GM21528 (cell line): ENCODE results near the gene PIANP.

Experiments
- ATAC-seq: cut with Tn5 transposase; IDR thresholded peaks from one replicate; pipeline ENCODE4 v1.9.1; 2021; ENCODE audit warnings: mild to moderate bottlenecking, moderate library complexity; ENCODE audit not compliant: unreplicated experiment, low FRiP score

PIANP gene

GRCh38 chr12:6684609-6685008 is 16.0 kb downstream of the PIANP start:
- no peak for ATAC-seq

GRCh38 chr12:6676962-6677361 is 23.7 kb downstream of the PIANP start:
- no peak for ATAC-seq

- no peak for ATAC-seq
These were observed 28.5 kb downstream of the PIANP start for GRCh38 chr12:6672143-6672542.

DNA sequence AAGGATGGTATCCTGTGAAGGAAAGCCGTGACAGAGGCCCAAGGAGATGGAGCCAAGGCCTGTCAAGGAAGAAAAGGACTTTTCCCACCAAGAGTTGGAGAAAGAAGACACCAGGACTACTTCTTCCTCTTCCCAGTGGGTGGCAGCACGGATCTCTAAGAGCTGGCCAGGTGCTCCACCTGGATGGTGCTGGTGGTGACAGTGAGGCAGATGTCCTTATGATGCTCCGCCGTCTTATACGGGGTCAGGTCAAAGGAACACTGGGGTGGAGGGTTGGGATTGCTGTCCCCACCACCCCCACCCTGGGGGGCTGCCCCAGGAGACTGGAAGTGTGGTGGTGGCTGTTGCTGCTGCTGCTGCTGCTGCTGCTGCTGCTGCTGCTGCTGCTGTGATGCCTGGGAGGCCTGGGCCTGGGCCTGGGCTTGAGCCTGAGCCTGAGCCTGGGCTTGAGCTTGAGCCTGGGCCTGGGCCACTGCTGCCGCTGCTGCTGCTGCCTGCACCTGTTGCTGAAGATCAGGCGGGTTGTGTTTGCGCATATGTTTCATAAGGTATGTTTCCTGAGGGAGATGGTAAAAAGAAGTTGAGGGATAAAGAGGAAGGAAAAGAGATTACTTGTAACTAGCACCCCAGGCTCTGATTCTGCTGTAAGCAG is 32.9 kb downstream of the PIANP start:
- no peak for ATAC-seq

GRCh38 chr12:6666211-6666610 is 34.4 kb downstream of the PIANP start:
- ATAC-seq, result no peak

GRCh38 chr12:6664902-6665301 is 35.7 kb downstream of the PIANP start:
- ATAC-seq, result no peak

DNA sequence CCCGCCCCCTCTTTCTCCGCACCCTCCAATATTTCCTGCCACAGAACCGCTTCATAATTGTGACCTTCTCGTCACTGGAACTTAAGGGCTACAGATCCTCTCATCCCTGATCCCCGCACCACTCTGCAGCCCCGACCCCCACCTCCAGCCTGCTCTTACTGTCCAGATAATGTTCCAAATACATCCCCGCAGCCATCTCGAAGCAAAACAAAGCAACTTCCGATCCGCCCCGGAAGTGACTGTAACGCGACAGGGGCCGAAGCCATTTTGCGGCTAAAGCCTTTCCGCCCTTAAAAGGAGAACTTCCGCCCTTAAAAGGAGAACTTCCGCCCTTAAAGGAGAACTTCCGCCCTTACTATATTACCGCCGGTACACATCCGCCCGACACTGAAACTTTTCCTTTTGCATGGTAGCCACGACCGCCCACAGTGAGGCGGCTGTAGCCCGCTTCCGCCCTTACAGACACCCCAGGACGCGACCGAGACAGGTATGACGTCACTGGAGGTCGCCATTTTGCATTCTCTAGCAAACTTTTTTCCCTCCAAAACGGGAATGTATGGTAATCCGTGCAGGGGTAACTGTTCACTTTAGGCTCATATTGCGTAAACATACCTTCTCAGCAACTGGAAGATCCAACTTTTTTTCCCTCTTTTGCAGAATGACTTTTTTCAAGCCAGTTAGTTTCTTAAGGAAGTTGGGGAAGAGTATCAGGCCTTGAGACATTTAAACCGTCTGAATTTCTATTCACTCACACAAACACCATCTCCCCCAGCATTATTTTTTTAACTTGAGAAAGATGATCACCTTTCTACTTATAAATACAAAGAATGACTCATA is 37.5 kb downstream of the PIANP start, which contains the start of gene ING4:
Gene ING4, minus strand, starts transcription at position 214 of the 837 bp plus-strand sequence. Its CDS starts 18 bp downstream, at position 196.
- ATAC-seq, result peak; percentile 95

DNA sequence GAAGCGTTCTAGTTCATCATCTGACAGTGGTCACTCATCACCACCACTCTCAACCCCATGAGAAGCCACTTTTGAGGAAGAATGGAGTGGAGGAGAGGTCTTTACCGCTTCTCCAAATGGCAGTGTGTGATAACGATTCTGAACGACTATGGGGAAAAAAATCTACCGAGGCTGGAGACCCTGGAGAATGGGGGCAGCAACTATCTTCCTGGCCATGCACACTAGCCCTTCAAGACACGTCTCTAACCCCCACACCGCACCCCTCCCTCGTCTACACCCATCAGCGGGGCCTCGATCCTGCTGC is 38.1 kb downstream of the PIANP start:
- no peak for ATAC-seq

DNA sequence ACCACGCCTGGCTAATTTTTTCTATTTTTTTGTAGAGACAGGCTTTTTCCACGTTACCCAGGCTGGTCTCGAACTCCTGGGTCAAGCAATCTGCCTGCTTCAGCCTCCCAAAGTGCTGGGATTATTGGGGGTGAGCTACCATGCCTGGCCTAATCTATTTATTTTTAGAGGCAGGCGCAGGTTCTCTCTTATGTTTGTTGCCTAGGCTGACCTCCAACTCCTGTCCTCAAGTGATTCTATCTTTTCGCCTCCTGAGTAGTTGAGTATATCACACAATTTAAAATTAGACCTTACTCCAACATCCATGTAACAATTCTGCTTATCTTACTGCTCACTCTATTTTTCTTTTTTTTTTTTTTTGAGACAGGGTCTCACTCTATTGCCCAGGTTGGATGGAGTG is 46.6 kb downstream of the PIANP start:
- no peak for ATAC-seq

DNA sequence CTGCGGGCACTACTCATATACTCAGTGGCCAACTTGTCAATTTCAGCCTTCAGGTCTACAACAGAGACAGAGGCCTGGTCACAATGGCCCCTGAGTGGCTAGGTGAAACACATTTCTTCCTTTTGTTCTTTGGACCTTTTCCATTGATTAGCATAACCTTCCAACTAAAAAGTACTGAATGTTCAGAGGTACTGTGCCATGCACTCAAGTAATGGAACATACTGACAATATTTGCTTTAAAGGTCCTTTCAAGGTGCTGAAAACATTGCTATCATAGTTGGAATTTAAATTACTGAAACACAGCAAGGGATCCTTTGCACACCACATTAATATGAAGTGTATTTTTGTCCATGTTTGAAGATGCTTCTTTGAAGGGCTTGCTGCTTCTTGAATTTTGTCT is 47.3 kb downstream of the PIANP start:
- no peak for ATAC-seq

- no peak for ATAC-seq
These were observed 48.2 kb downstream of the PIANP start for GRCh38 chr12:6652391-6652790.

- ATAC-seq, result no peak
These were observed 49.8 kb downstream of the PIANP start for GRCh38 chr12:6650832-6651231.

- no peak for ATAC-seq
These were observed 53.5 kb downstream of the PIANP start, which contains the start of gene ACRBP for GRCh38 chr12:6647083-6647604. Gene ACRBP (minus strand): TSS chr12:6647432. CDS start chr12:6647366, 66 bp downstream.

GRCh38 chr12:6646276-6647082 is 54.1 kb downstream of the PIANP start:
- ATAC-seq, result no peak

DNA sequence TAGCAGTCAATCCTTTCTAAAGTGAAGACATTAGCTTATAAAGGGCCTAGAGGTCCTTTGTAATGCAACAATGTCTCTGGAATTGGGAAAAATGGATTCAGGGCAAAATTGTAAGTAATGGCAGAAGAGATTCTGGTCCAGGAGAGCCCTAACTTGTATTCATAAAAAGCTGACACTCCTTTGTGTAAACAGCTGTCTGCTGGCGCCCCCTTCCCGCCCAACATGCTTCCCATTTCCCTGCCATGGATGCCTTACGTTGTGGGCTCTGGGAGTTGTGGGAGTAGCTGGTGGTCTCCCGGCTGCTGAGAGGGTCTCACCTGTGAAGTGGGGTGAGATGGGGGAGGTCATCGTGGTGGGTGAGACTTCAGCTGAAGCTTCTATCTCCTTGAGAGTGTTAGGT is 55.7 kb downstream of the PIANP start:
- ATAC-seq, result no peak

DNA sequence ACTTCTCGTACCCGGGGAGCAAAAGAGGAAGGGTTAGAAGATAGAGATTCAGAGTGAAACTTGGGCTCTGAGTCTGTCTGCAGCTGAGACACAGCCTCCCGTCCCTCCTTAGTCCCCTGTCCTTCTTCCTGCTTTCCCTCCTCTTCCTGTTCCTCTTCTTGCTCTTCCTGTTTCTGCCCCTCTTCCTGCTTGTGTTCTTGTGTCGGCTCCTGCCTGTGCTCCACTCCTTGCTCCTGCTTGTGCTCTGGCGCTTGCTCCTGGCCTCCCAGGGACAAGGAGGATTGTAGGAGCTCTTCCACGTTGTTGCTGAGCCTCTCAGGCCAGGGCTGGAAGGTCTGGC is 56.4 kb downstream of the PIANP start:
- ATAC-seq, result no peak
